ENCODE data around the gene NDUFS5.

NDUFS5 gene

GRCh38 chr1:38990386-38990737 lies 35.8 kb upstream of the NDUFS5 start:
- no peak for TF ChIP-seq CTCF (IDR thresholded peaks at IDR 0.05; ENCODE audit: low read depth, low read length)
- no peak for TF ChIP-seq EZH2phosphoT487 (IDR thresholded peaks at IDR 0.05; ENCODE audit: low read depth)
- Histone ChIP-seq H3K9me3 (ENCODE audit: insufficient read depth, low read length) (no peaks in the 10 kb centered on the region), H3K27ac (ENCODE audit: low read length) (peak overlapping the region; percentile 62), H3K4me1 (ENCODE audit: low read length) (peaks cover 15% of the 10 kb centered on the region), H3K4me3 (ENCODE audit: low read length) (peak overlapping the region; percentile 84), H3K79me2 (ENCODE audit: low read length) (peaks cover 44% of the 10 kb centered on the region), H3K27me3 (ENCODE audit: low read depth, low read length) (no peaks in the 10 kb centered on the region), H2AFZ (ENCODE audit: low read depth, low read length) (0 out of 2 replicates have a peak overlapping the region, but pooled peaks have one; percentile 6), H3K36me3 (replicated peaks; ENCODE audit: low read depth, low read length) (peaks cover 14% of the 10 kb centered on the region), H3K9ac (ENCODE audit: low read length) (peak overlapping the region; percentile 71), H3K4me2 (ENCODE audit: low read length) (peak overlapping the region; percentile 80), H4K20me1 (ENCODE audit: insufficient read depth, low read length) (peaks cover 28% of the 10 kb centered on the region)

GRCh38 chr1:38990738-38991637 lies 35.2 kb upstream of the NDUFS5 start, which contains the start of gene AKIRIN1:
TSS of gene AKIRIN1 (plus strand) at chr1:38991276. CDS start at chr1:38991381, 105 bp downstream.
- Histone ChIP-seq H3K79me2 (ENCODE audit: low read length) (peaks cover 50% of the 10 kb centered on the region), H3K27me3 (ENCODE audit: low read depth, low read length) (no peaks in the 10 kb centered on the region), H2AFZ (ENCODE audit: low read depth, low read length) (0 out of 2 replicates have a peak within 1 kb of the TSS, but pooled peaks have one; percentile 6), H3K9me3 (ENCODE audit: insufficient read depth, low read length) (no peaks in the 10 kb centered on the region), H3K4me2 (ENCODE audit: low read length) (peak within 1 kb of the TSS; percentile 81), H3K9ac (ENCODE audit: low read length) (peak within 1 kb of the TSS; percentile 99), H3K27ac (ENCODE audit: low read length) (peak within 1 kb of the TSS; percentile 90), H3K4me1 (ENCODE audit: low read length) (peaks cover 15% of the 10 kb centered on the region), H3K36me3 (replicated peaks; ENCODE audit: low read depth, low read length) (peaks cover 17% of the 10 kb centered on the region), H4K20me1 (ENCODE audit: insufficient read depth, low read length) (peaks cover 32% of the 10 kb centered on the region), H3K4me3 (ENCODE audit: low read length) (peak within 1 kb of the TSS; percentile 93)
- no peak for TF ChIP-seq CTCF (IDR thresholded peaks at IDR 0.05; ENCODE audit: low read depth, low read length)

- peaks cover 39% of the 10 kb centered on the region for H4K20me1 ChIP-seq (ENCODE audit: insufficient read depth, low read length)
- peaks cover 17% of the 10 kb centered on the region for H3K36me3 ChIP-seq (replicated peaks; ENCODE audit: low read depth, low read length)
- TF ChIP-seq CTCF (IDR thresholded peaks at IDR 0.05; ENCODE audit: low read depth, low read length) (no peak), EZH2phosphoT487 (IDR thresholded peaks at IDR 0.05; ENCODE audit: low read depth) (no peak)
- H3K9me3 ChIP-seq (ENCODE audit: insufficient read depth, low read length), result no peaks in the 10 kb centered on the region
- H3K79me2 ChIP-seq (ENCODE audit: low read length), result peaks cover 58% of the 10 kb centered on the region
- peak overlapping the region; percentile 93 for H3K4me3 ChIP-seq (ENCODE audit: low read length)
- no peaks in the 10 kb centered on the region for H3K27me3 ChIP-seq (ENCODE audit: low read depth, low read length)
- H3K27ac ChIP-seq (ENCODE audit: low read length), result peak overlapping the region; percentile 90
- H3K4me2 ChIP-seq (ENCODE audit: low read length), result peak overlapping the region; percentile 81
- H2AFZ ChIP-seq (ENCODE audit: low read depth, low read length), result no peak overlapping the region
- peaks cover 15% of the 10 kb centered on the region for H3K4me1 ChIP-seq (ENCODE audit: low read length)
- H3K9ac ChIP-seq (ENCODE audit: low read length), result peak overlapping the region; percentile 99
Observed at GRCh38 chr1:38991638-38992411, 34.3 kb upstream of the NDUFS5 start.

Data from OCI-LY3 (cell line).